ENCODE results near the gene NOTCH3.

DNA sequence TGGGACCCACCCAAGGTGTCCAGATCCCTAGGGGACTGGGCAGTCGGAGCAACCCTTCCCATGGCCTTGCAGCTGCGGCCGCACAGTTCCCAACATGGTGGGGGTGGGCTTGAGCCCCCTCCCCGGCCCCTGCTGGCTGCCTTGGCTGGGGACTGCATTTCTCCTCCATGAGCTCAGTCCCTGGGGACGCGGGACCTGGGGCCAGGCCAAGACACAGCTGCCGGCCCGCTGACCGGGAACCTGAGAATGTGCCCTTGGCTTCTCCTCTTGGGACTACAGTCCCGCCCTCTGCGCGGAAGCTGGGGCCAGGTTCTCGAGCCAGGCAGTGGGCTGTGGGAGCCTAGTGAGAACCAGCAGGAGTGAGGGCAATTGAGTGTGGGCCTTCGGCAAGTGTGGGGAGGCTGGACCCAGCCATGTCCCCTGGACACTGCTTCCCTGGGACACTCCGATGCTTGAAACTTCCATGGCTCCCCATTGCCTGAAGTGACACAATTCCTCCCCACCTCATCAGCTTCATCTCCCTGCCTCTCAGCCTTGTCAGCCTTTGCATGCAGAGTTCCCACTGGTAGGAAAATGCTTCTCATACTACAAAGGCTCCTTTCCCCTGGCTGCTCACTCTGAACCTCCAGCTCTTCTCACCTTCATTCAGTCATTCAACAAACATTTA lies 13.1 kb upstream of the NOTCH3 start:
- TF ChIP-seq CTCF (IDR thresholded peaks at IDR 0.05) (no peak), TEAD4 (CRISPR knock-in tag; IDR thresholded peaks at IDR 0.05) (no peak), ZNF121 (CRISPR knock-in tag; IDR thresholded peaks at IDR 0.05) (no peak), ESRRA (CRISPR knock-in tag; IDR thresholded peaks at IDR 0.05; ENCODE audit: borderline replicate concordance) (no peak), SMAD3 (CRISPR knock-in tag; IDR thresholded peaks at IDR 0.05; ENCODE audit: borderline replicate concordance) (no peak)
- TF ChIP-seq, protein P1, sequence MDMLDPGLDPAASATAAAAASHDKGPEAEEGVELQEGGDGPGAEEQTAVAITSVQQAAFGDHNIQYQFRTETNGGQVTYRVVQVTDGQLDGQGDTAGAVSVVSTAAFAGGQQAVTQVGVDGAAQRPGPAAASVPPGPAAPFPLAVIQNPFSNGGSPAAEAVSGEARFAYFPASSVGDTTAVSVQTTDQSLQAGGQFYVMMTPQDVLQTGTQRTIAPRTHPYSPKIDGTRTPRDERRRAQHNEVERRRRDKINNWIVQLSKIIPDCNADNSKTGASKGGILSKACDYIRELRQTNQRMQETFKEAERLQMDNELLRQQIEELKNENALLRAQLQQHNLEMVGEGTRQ (CRISPR knock-in tag; IDR thresholded peaks at IDR 0.05) = no peak
- TF ChIP-seq, protein P2, sequence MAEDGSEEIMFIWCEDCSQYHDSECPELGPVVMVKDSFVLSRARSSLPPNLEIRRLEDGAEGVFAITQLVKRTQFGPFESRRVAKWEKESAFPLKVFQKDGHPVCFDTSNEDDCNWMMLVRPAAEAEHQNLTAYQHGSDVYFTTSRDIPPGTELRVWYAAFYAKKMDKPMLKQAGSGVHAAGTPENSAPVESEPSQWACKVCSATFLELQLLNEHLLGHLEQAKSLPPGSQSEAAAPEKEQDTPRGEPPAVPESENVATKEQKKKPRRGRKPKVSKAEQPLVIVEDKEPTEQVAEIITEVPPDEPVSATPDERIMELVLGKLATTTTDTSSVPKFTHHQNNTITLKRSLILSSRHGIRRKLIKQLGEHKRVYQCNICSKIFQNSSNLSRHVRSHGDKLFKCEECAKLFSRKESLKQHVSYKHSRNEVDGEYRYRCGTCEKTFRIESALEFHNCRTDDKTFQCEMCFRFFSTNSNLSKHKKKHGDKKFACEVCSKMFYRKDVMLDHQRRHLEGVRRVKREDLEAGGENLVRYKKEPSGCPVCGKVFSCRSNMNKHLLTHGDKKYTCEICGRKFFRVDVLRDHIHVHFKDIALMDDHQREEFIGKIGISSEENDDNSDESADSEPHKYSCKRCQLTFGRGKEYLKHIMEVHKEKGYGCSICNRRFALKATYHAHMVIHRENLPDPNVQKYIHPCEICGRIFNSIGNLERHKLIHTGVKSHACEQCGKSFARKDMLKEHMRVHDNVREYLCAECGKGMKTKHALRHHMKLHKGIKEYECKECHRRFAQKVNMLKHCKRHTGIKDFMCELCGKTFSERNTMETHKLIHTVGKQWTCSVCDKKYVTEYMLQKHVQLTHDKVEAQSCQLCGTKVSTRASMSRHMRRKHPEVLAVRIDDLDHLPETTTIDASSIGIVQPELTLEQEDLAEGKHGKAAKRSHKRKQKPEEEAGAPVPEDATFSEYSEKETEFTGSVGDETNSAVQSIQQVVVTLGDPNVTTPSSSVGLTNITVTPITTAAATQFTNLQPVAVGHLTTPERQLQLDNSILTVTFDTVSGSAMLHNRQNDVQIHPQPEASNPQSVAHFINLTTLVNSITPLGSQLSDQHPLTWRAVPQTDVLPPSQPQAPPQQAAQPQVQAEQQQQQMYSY (CRISPR knock-in tag; IDR thresholded peaks at IDR 0.05) = no peak
- TF ChIP-seq, protein P3, sequence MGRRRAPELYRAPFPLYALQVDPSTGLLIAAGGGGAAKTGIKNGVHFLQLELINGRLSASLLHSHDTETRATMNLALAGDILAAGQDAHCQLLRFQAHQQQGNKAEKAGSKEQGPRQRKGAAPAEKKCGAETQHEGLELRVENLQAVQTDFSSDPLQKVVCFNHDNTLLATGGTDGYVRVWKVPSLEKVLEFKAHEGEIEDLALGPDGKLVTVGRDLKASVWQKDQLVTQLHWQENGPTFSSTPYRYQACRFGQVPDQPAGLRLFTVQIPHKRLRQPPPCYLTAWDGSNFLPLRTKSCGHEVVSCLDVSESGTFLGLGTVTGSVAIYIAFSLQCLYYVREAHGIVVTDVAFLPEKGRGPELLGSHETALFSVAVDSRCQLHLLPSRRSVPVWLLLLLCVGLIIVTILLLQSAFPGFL (CRISPR knock-in tag; IDR thresholded peaks at IDR 0.05; ENCODE audit: borderline replicate concordance) = no peak

All from WTC11 (cell line).